NCI-H2081 (cell line): ENCODE data around the gene C1GALT1C1L.
"Not testable (repeated sequence)": the region's sequence is repeated elsewhere in the genome, so short reads cannot be mapped to it uniquely, and the experiment has no call there.

Experiments
- DNase-seq, 2 experiments: peaks; one replicate each; lab custom pipeline; 2025; lab: John Stamatoyannopoulos, UW

C1GALT1C1L gene

GRCh38 chr2:43676322-43677050, at the start of gene C1GALT1C1L:
C1GALT1C1L (minus strand) TSS chr2:43676429; CDS start chr2:43676322, 107 bp downstream.
- DNase-seq = peak; percentile 0 to 24

- no peak for DNase-seq
Measured at GRCh38 chr2:43725711-43726246, 49.5 kb upstream of the C1GALT1C1L start.

- DNase-seq = no peak
Measured at GRCh38 chr2:43724728-43725526, 48.7 kb upstream of the C1GALT1C1L start.

GRCh38 chr2:43718530-43719124, 42.4 kb upstream of the C1GALT1C1L start:
- no peak for DNase-seq

GRCh38 chr2:43717322-43717721, 41.1 kb upstream of the C1GALT1C1L start:
- no peak for DNase-seq

DNA sequence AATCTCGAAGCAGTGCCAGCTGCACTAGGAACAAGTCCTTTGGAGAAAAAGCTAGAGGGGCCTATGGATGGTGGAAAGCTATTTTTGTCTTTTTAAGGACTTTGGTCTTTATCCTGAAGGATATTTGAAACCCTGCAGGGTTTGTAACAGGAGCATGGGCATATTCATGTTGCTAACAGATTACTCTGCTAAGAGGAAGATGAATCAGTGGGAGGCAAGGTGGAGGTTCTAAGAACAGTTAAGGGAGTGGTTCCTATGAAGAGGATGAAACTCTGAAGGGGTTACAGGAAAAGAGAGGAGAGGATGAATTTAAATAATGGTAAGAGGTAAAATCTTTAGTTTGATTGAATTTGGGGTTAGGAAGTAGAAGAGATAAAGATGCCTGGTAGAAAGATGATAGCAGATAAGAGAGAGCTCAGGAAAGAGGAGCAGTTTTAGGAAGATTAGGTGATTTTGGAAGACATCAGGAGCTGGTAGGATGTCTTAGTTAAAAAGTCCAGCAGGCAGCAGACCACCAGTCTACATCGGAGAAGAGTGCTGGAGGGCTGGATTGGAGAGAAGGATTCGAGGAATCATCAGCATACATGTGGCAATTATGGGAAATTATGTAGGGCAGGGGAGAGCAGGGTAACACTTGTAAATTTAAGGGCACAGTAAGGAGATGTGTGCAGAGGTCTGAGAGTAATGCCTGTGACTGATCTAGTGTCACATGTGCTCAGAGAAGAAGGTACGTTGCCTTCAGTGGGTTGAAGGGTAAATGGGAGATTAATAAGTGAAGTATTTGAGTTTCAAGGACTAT, 39.3 kb upstream of the C1GALT1C1L start:
- no peak for DNase-seq

DNA sequence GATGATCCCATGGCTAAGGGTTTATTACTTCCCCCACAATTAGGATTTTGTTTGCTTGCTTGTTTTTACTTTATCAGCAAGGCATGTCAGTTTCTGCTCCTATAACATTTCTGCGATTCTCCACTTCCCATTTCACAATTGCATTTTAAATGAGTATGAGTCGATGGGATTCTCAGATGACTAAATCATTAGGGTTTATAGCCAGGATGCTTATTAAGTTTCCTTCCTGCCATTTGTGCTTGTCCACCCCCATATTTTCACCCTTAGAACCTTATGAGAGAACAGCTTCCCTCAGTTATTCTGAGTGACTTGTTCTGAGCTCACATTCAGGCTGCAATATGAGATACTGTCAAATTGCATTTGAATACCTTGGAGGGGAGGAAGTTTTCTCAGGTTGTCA, 37.9 kb upstream of the C1GALT1C1L start:
- no peak for DNase-seq

GRCh38 chr2:43710866-43711265, 34.6 kb upstream of the C1GALT1C1L start:
- no peak for DNase-seq

DNA sequence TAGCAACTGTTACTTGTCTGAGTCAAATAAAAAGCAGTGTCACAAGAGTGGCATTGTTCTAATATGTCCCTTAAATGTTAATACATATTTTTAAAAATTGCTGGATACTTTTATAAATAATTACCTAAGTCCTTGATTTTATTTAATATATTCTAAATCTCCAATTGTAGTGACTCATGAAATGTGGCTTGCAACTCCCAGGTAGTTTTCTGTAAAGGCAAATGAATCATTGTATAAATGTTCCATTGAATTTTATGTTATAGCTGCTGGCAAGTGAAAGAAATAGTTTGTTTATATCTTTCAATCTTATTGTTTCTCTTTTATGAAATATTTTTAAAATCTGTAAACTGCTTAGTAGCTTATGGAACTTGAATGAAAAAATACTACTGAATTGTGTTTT, 32.7 kb upstream of the C1GALT1C1L start:
- DNase-seq = no peak

DNA sequence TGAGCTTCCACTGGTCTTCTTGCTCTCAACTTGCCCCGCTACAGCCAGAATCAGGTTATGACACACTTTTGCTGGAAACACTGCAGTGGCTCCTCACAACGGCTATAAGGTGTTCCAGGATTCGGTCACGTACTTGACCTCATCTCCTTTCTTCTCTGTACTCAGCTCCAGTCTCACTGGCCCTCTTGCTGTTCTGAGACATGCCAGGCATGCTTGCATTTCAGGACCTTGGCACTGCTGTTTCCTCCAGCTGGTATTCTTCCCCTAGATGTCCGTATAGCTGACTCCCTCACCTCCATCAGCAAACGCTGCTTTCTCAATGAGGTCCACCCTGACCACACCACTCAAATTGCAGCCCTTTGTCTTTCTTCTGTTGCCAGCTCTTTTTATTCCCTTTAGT, 31.9 kb upstream of the C1GALT1C1L start:
- DNase-seq = no peak

DNA sequence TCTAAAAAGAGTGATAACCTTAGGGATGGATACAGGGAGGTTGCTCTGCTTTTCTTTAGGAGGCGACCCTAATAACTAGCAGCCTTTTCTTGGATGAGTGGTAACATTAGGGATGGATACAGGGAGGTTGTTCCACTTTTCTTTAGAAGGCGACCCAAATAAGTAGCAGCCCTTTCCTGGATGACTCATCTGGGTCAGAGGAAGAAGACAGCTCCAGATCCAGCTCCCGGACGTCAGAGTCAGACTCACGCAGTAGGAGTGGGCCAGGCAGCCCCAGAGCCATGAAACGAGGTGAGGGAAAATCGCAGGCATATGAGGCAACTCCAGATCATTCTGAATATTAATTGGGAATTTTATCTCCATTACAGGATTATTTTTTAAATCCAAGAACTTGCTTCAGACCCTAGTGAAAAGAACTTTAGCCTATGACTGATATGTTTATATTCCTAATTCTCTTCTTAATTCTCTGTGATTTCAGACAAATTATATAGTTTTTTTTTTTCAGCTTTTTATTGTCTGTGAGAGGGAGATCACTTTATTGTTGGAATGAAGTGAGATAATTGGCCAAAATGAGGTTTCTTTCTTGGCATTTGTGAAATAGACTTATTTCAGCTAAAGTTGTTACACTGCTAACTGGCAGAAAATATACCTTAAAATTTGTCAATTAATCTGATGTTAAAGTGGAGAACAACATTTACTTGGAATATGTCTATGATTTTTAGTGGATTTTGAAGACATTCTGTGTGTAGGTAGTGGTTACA, 31.2 kb upstream of the C1GALT1C1L start:
- DNase-seq = no peak

DNA sequence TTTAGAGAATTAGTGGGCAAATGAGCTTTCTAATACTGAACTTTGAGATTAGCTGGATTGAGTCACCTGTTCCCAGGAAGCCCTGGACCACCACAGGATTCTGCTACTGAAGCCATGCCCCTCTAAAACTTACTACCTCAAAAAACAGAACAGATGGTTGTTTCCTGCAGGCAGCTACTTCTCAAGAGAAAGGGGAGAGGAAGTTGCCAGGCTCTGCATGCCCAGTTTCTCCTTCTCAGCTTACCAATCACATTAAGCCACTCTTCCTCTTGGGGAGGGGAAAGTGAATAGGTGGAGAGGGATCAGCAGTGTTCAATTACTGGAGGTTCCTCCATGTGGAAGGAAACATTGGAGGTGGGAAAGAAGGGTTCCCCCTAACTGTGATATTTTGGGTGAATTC, 24.9 kb upstream of the C1GALT1C1L start:
- DNase-seq = no peak

- no peak for DNase-seq
Measured at GRCh38 chr2:43699761-43700160, 23.5 kb upstream of the C1GALT1C1L start.

DNA sequence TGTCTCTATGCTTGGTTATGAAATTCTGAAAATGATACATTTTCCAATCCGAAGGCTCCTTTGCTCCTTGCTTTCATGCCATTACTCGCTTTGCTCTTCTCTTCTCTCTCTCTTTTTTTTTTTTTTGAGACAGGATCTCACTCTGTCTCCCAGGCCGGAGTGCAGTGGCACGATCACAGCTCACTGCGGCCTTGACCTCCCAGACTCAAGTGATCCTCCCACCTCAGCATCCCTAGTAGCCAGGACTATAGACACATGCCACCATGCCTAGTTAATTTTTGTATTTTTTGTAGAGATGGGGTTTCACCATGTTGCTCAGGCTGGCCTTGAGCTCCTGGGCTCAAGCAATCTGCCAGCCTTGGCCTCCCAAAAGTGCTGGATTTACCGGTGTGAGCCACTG, 21.9 kb upstream of the C1GALT1C1L start:
- not testable (repeated sequence) for DNase-seq

GRCh38 chr2:43692428-43692994, 16.3 kb upstream of the C1GALT1C1L start:
- no peak for DNase-seq

DNA sequence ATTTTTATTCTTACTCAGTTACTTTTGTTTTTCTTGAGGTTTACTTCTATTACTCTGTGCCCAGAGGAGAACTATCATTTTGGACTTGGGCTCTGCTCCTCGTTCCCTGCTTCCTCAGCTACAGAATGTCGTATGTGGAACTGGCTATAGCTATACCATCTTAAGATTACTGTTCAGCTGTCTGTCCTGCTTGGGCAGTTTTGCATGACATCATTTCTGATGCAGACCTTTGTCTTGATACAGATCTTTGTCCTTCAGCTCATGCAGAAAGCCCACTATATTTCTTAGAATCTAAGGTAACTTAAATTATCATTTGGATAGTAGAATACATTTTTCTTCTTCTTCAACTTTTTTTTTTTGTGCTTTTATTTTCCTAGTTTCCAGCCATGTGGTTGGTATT, 13.8 kb upstream of the C1GALT1C1L start:
- no peak for DNase-seq

DNA sequence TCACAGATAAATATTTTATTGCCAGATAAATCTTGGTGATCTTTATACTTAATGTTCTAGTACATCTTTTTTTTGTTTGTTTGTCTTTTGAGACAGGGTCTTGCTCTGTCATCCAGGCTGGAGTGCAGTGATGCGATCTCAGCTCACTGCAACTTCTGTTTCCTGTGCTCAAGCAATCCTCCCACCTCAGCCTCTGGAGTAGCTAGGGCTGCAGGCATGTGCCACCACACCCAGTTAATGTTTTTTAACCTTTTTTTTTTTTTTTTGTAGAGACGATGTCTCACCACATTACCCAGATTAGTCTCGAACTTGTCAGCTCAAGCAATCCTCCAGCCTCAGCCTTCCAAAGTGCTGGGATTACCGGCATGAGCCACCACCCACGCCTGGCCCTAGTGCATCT, 9.1 kb upstream of the C1GALT1C1L start:
- no peak for DNase-seq

DNA sequence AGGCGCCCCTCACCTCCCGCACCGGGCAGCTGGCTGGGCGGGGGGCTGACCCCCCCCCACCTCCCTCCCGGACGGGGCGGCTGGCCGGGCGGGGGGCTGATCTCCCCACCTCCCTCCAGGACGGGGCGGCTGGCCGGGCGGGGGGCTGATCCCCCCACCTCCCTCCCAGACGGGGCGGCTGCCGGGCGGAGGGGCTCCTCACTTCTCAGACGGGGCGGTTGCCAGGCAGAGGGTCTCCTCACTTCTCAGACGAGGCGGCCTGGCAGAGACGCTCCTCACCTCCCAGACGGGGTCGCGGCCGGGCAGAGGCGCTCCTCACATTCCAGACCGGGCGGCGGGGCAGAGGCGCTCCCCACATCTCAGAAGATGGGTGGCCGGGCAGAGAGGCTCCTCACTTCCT, 1.6 kb upstream of the C1GALT1C1L start:
- DNase-seq = not testable (repeated sequence)

GRCh38 chr2:43675646-43676321, 445 bp downstream of the C1GALT1C1L start:
- DNase-seq = no peak

DNA sequence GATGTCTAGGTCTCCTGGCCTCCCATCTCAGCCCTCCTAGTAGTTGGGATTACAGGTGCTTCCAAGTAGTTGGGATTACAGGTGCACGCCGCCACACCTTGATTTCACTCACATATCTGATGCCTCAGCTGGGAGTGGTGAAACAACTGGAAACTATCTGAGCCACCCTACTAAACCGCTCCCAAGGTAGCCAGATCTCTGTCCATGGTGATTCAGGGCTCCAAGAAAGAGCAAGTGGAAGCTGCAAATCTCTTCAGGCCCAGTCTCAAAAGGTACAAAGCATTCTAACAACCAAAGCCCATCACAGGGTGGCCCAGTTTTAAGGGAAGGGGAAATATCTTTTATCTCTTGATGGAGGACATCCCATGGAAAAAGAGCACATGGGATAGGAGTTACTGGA, 19.0 kb downstream of the C1GALT1C1L start:
- no peak for DNase-seq
